H1 (cell line): Measurements from ENCODE around the gene GABPA. TPM values are rescaled to one million over a fixed set of nuclear protein-coding genes. Genes with fewer than 3 reads are reported as not detected.

Source experiments
- CBX8 ChIP-seq: fragments of 300-800, 300-1000 bp; sonication (generic); IDR thresholded peaks from 2 replicates; pipeline ENCODE4 v1.7.1; 2016; ENCODE audit warnings: low read depth, low read length, borderline replicate concordance
- CHD1 ChIP-seq: IDR thresholded peaks from 2 replicates; pipeline ENCODE4 v1.6.1; 2012; ENCODE audit warnings: low read depth, low read length, improper control_type of control experiment
- HDAC2 ChIP-seq, 2 experiments: fragments of 300-600 bp in 1 of 2; sonication (generic) in 1 of 2; IDR thresholded peaks; 2 replicates each; pipeline ENCODE4 v1.6.1; 2011 to 2012; ENCODE audit warnings: low read depth in 2 of 2, low read length in 2 of 2, mild to moderate bottlenecking in 2 of 2, moderate library complexity in 2 of 2, borderline replicate concordance in 1 of 2, inconsistent platforms in 1 of 2
- KDM1A ChIP-seq: fragments of 200-600, 300-600 bp; sonication (generic); IDR thresholded peaks from 2 replicates; pipeline ENCODE4 v1.7.1; 2016; ENCODE audit warnings: mild to moderate bottlenecking, low read length, borderline replicate concordance
- RAD21 ChIP-seq, 2 experiments: IDR thresholded peaks in 1 of 2; conservative IDR thresholded peaks in 1 of 2; 2 replicates each; pipeline ENCODE4 v1.6.1; 2011; ENCODE audit warnings: low read depth in 2 of 2, low read length in 2 of 2, improper control_type of control experiment in 1 of 2, inconsistent platforms in 1 of 2, mild to moderate bottlenecking in 1 of 2, moderate library complexity in 1 of 2
- ZNF274 ChIP-seq: IDR thresholded peaks from 2 replicates; pipeline ENCODE4 v1.7.0; 2012; ENCODE audit warnings: low read length, borderline replicate concordance; ENCODE audit errors: extremely low read depth
- polyA plus RNA-seq, 7 experiments: library from polyadenylated mRNA; depleted of rRNA in 3 of 7; stranded (reverse) in 5 of 7; unstranded in 2 of 7; fragments of >200 nt in 5 of 7; fragments of 200-250 nt in 2 of 7; gene quantifications; 1 replicate in 5 of 7; 2 replicates in 1 of 7; 4 replicates in 1 of 7; pipeline versions ENCODE4 v1.2.1 to v1.2.3, GENCODE V29; 2011 to 2013; ENCODE audit warnings: missing spikeins in 2 of 7, mixed read lengths in 2 of 7
- total RNA-seq: library from RNA; stranded (reverse); fragmentation: NEBNext Ultra II Directional; extraction: Animal tissue kit (Norgen Biotek cat#: 25700); gene quantifications from 2 replicates; pipeline ENCODE4 v1.2.1, GENCODE V29; 2021
- TF ChIP-seq, protein P1 (sequence below): IDR thresholded peaks from 2 replicates; pipeline ENCODE4 v1.6.1; 2011; ENCODE audit warnings: low read length, improper control_type of control experiment
- TF ChIP-seq, protein P2 (sequence below): fragments of 300-600 bp; sonication (generic); IDR thresholded peaks from 2 replicates; pipeline ENCODE4 v1.7.1; 2012; ENCODE audit warnings: low read length, moderate library complexity, mild to moderate bottlenecking, inconsistent platforms; ENCODE audit not compliant: insufficient replicate concordance

Gene GABPA
- total and polyA plus RNA-seq, 2 of the 8 experiments (the other 6 are each of a cell fraction or from before 2014, with no cell fraction given): 5.2 to 22.2 TPM

DNA sequence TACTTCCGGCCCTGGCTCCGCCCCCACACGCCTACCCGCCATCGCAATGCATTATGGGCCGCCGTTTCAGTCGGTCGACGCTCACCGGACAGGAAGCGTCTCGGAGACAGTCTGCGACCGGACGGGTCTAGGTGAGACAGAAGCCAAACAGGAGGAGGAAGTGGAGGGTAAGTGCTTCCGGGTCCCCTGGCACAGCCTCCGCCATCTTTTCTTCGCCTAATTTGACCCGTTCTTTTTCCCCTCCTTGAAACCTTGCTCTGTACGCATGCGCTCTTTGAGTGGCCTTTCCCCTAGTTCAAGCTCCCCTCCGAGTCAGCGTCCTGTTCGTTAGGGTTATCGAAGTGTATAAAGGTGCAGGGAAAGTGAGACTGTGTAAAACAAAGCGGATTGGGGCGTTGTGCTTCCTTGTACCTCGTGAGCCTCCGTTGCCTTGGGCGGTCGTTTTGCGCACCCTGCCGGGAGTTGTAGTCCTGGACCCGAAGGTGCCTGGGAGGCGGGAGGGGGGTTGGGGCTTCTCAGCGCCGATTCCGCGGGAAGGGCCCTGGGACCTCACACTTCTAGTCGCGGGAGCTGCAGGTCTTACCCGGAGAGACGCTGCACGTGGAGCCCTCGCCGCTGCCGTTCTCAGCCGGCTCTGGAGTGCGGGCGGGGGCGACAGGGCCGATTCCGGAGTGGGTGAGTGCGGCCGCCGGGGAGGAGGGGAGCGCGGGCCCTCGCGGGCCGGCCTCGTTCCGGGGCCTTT is at the start of gene GABPA, which contains the start of gene ATP5PF (continued):
- TF ChIP-seq, protein P1, sequence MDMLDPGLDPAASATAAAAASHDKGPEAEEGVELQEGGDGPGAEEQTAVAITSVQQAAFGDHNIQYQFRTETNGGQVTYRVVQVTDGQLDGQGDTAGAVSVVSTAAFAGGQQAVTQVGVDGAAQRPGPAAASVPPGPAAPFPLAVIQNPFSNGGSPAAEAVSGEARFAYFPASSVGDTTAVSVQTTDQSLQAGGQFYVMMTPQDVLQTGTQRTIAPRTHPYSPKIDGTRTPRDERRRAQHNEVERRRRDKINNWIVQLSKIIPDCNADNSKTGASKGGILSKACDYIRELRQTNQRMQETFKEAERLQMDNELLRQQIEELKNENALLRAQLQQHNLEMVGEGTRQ: no peak
- TF ChIP-seq CBX8 (no peak), HDAC2 (IDR thresholded peaks at IDR 0.05; ENCODE audit: borderline replicate concordance in 1 of 2, low read depth in 2 of 2, low read length in 2 of 2) (no peak), ZNF274 (no peak), KDM1A (no peak), RAD21 (IDR thresholded peaks at IDR 0.05 in 1 of 2, conservative IDR thresholded peaks at IDR 0.05 in 1 of 2; ENCODE audit: low read depth in 2 of 2, low read length in 2 of 2) (no peak), CHD1 (0 out of 2 replicates have a peak, but pooled peaks have one; percentile 57)
- TF ChIP-seq, protein P2, sequence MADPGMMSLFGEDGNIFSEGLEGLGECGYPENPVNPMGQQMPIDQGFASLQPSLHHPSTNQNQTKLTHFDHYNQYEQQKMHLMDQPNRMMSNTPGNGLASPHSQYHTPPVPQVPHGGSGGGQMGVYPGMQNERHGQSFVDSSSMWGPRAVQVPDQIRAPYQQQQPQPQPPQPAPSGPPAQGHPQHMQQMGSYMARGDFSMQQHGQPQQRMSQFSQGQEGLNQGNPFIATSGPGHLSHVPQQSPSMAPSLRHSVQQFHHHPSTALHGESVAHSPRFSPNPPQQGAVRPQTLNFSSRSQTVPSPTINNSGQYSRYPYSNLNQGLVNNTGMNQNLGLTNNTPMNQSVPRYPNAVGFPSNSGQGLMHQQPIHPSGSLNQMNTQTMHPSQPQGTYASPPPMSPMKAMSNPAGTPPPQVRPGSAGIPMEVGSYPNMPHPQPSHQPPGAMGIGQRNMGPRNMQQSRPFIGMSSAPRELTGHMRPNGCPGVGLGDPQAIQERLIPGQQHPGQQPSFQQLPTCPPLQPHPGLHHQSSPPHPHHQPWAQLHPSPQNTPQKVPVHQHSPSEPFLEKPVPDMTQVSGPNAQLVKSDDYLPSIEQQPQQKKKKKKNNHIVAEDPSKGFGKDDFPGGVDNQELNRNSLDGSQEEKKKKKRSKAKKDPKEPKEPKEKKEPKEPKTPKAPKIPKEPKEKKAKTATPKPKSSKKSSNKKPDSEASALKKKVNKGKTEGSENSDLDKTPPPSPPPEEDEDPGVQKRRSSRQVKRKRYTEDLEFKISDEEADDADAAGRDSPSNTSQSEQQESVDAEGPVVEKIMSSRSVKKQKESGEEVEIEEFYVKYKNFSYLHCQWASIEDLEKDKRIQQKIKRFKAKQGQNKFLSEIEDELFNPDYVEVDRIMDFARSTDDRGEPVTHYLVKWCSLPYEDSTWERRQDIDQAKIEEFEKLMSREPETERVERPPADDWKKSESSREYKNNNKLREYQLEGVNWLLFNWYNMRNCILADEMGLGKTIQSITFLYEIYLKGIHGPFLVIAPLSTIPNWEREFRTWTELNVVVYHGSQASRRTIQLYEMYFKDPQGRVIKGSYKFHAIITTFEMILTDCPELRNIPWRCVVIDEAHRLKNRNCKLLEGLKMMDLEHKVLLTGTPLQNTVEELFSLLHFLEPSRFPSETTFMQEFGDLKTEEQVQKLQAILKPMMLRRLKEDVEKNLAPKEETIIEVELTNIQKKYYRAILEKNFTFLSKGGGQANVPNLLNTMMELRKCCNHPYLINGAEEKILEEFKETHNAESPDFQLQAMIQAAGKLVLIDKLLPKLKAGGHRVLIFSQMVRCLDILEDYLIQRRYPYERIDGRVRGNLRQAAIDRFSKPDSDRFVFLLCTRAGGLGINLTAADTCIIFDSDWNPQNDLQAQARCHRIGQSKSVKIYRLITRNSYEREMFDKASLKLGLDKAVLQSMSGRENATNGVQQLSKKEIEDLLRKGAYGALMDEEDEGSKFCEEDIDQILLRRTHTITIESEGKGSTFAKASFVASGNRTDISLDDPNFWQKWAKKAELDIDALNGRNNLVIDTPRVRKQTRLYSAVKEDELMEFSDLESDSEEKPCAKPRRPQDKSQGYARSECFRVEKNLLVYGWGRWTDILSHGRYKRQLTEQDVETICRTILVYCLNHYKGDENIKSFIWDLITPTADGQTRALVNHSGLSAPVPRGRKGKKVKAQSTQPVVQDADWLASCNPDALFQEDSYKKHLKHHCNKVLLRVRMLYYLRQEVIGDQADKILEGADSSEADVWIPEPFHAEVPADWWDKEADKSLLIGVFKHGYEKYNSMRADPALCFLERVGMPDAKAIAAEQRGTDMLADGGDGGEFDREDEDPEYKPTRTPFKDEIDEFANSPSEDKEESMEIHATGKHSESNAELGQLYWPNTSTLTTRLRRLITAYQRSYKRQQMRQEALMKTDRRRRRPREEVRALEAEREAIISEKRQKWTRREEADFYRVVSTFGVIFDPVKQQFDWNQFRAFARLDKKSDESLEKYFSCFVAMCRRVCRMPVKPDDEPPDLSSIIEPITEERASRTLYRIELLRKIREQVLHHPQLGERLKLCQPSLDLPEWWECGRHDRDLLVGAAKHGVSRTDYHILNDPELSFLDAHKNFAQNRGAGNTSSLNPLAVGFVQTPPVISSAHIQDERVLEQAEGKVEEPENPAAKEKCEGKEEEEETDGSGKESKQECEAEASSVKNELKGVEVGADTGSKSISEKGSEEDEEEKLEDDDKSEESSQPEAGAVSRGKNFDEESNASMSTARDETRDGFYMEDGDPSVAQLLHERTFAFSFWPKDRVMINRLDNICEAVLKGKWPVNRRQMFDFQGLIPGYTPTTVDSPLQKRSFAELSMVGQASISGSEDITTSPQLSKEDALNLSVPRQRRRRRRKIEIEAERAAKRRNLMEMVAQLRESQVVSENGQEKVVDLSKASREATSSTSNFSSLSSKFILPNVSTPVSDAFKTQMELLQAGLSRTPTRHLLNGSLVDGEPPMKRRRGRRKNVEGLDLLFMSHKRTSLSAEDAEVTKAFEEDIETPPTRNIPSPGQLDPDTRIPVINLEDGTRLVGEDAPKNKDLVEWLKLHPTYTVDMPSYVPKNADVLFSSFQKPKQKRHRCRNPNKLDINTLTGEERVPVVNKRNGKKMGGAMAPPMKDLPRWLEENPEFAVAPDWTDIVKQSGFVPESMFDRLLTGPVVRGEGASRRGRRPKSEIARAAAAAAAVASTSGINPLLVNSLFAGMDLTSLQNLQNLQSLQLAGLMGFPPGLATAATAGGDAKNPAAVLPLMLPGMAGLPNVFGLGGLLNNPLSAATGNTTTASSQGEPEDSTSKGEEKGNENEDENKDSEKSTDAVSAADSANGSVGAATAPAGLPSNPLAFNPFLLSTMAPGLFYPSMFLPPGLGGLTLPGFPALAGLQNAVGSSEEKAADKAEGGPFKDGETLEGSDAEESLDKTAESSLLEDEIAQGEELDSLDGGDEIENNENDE: no peak
